Endothelial cell of umbilical vein (primary cell): Measurements from ENCODE around the gene MOB3C. TPM values are rescaled to one million over a fixed set of nuclear protein-coding genes. Genes with fewer than 3 reads are reported as not detected.
"Not testable (repeated sequence)": the region's sequence is repeated elsewhere in the genome, so short reads cannot be mapped to it uniquely, and the experiment has no call there.

ENCODE experiments used
- BruUV-seq: library from RNA; stranded (reverse); fragments of 400-500 nt; replicated peaks from 2 replicates; lab custom pipeline; 2021; lab: Mats Ljungman, UMichigan
- CTCF ChIA-PET: fragments of 300-600, 350-600 bp; sonication (Branson Sonifier 250); formaldehyde crosslinking; loops from one replicate; lab custom pipeline; 2021; ENCODE audit warnings: antibody characterized with exemption, inconsistent platforms; lab: Charles Lee
- POLR2A ChIA-PET: fragments of 300-600, 350-600 bp; sonication (Branson Sonifier 250); formaldehyde crosslinking; loops from one replicate; lab custom pipeline; 2021; ENCODE audit warnings: antibody characterized with exemption, inconsistent platforms; lab: Charles Lee
- DNase-seq: peaks from one replicate; pipeline ENCODE4 v3.0.0-alpha.2; 2011; ENCODE audit warnings: low read depth, low spot score
- FAIRE-seq: peaks from 2 replicates; lab custom pipeline; 2011; peaks lifted over from hg19 to GRCh38; lab: Jason Lieb, UNC
- H2AFZ ChIP-seq: 2 replicates; pipeline ENCODE4 v1.6.0; 2012; ENCODE audit warnings: low read depth, low read length, control low read depth, inconsistent platforms
- H3K27ac ChIP-seq: 2 replicates; pipeline ENCODE4 v1.5.1; 2011; ENCODE audit warnings: low read depth, mild to moderate bottlenecking, control low read depth, low read length, moderate library complexity; ENCODE audit not compliant: insufficient read depth
- H3K27me3 ChIP-seq, 2 experiments: 2 replicates each; pipeline versions ENCODE4 v1.6.0 to v1.6.1; 2011; ENCODE audit warnings: low read length in 2 of 2, mixed read lengths in 1 of 2; ENCODE audit not compliant: control insufficient read depth in 2 of 2, insufficient read depth in 2 of 2
- H3K36me3 ChIP-seq, 2 experiments: 2 replicates in 1 of 2; 3 replicates in 1 of 2; pipeline ENCODE4 v1.5.1; 2011; ENCODE audit warnings: low read length in 2 of 2, mild to moderate bottlenecking in 1 of 2, moderate library complexity in 1 of 2; ENCODE audit not compliant: control insufficient read depth in 2 of 2, insufficient read depth in 2 of 2; ENCODE audit errors: extremely low read depth in 1 of 2
- H3K4me1 ChIP-seq: 3 replicates; pipeline ENCODE4 v1.5.1; 2011; ENCODE audit warnings: mild to moderate bottlenecking, low read length; ENCODE audit not compliant: control insufficient read depth, insufficient read depth; ENCODE audit errors: extremely low read depth
- H3K4me2 ChIP-seq: 2 replicates; pipeline ENCODE4 v1.6.1; 2011; ENCODE audit warnings: low read length, control low read depth, mixed read lengths; ENCODE audit not compliant: insufficient read depth
- H3K4me3 ChIP-seq, 3 experiments: fragments of 200-600 bp in 1 of 3; sonication (generic), shearing (Covaris generic) in 1 of 3; replicated peaks in 1 of 3; 2 replicates each; pipeline ENCODE4 v1.5.1; 2011 to 2016; ENCODE audit warnings: control low read depth in 3 of 3, low read length in 3 of 3, mild to moderate bottlenecking in 2 of 3, inconsistent platforms in 1 of 3, low read depth in 1 of 3, moderate library complexity in 1 of 3; ENCODE audit not compliant: insufficient read depth in 1 of 3
- H3K79me2 ChIP-seq: 2 replicates; pipeline ENCODE4 v1.6.0; 2012; ENCODE audit warnings: low read length, inconsistent platforms; ENCODE audit not compliant: control insufficient read depth, insufficient read depth
- H3K9ac ChIP-seq: replicated peaks from 2 replicates; pipeline ENCODE3; 2011; ENCODE audit warnings: low read length, control low read depth; ENCODE audit not compliant: insufficient read depth; ENCODE audit errors: extremely low read depth
- H3K9me1 ChIP-seq: replicated peaks from 3 replicates; pipeline ENCODE4 v1.6.0; 2011; ENCODE audit warnings: mild to moderate bottlenecking, low read length; ENCODE audit not compliant: control insufficient read depth, insufficient read depth; ENCODE audit errors: extremely low read depth
- H3K9me3 ChIP-seq: replicated peaks from 2 replicates; pipeline ENCODE4 v1.5.1; 2012; ENCODE audit warnings: low read length, inconsistent platforms; ENCODE audit not compliant: control insufficient read depth, insufficient read depth
- H4K20me1 ChIP-seq: replicated peaks from 2 replicates; pipeline ENCODE3; 2011; ENCODE audit warnings: mild to moderate bottlenecking, low read length; ENCODE audit not compliant: control insufficient read depth, insufficient read depth; ENCODE audit errors: extremely low read depth
- CTCF ChIP-seq, 2 donors: IDR thresholded peaks; 1 replicate in 1 of 2; 2 replicates in 1 of 2; pipeline ENCODE4 v1.5.1; 2011; ENCODE audit warnings: low read length in 2 of 2, mild to moderate bottlenecking in 2 of 2, moderate library complexity in 2 of 2, control low read depth in 1 of 2, inconsistent platforms in 1 of 2, low read depth in 1 of 2; ENCODE audit not compliant: insufficient read depth in 1 of 2; ENCODE audit errors: extremely low read depth in 1 of 2
- EZH2 ChIP-seq: IDR thresholded peaks from 2 replicates; pipeline ENCODE4 v1.6.1; 2012; ENCODE audit warnings: borderline replicate concordance, low read depth, mild to moderate bottlenecking, moderate library complexity, low read length, inconsistent platforms; ENCODE audit not compliant: severe bottlenecking
- FOS ChIP-seq: IDR thresholded peaks from 2 replicates; pipeline ENCODE4 v1.6.1; 2011; ENCODE audit warnings: mild to moderate bottlenecking, low read length, moderate library complexity, borderline replicate concordance; ENCODE audit not compliant: insufficient read depth
- GATA2 ChIP-seq: IDR thresholded peaks from 2 replicates; pipeline ENCODE4 v1.7.0; 2011; ENCODE audit warnings: low read depth, mild to moderate bottlenecking, moderate library complexity, mixed read lengths, low read length; ENCODE audit not compliant: insufficient read length, insufficient read depth
- JUN ChIP-seq: IDR thresholded peaks from 2 replicates; pipeline ENCODE4 v1.6.1; 2011; ENCODE audit warnings: borderline replicate concordance, low read depth; ENCODE audit not compliant: insufficient read length, insufficient read depth
- MAX ChIP-seq: IDR thresholded peaks from 2 replicates; pipeline ENCODE4 v1.6.1; 2011; ENCODE audit not compliant: insufficient read depth, insufficient read length
- MYC ChIP-seq: IDR thresholded peaks from one replicate; pipeline ENCODE4 v1.6.1; 2011; ENCODE audit warnings: mild to moderate bottlenecking, low read depth, low read length
- POLR2A ChIP-seq: IDR thresholded peaks from 2 replicates; pipeline ENCODE4 v1.6.1; 2012; ENCODE audit warnings: low read depth, mild to moderate bottlenecking, control low read depth, low read length
- POLR2AphosphoS5 ChIP-seq: IDR thresholded peaks from 2 replicates; pipeline ENCODE4 v1.6.1; 2012; ENCODE audit warnings: low read depth, mild to moderate bottlenecking, control low read depth, low read length, moderate library complexity; ENCODE audit not compliant: insufficient read depth
- dilution Hi-C: fragments of 300-500 bp; cut with MboI; formaldehyde crosslinking; loops from one replicate; pipeline ENCODE4 v1.15.0; 2019; ENCODE audit warnings: low sequenced_read_pairs; ENCODE audit not compliant: extremely low pct_ligation_motif_present
- intact Hi-C: fragments of 100-400 bp; cut with micrococcal nuclease; formaldehyde crosslinking; loops from one replicate; pipeline ENCODE4 v1.10.0; 2022
- polyA plus RNA-seq, 4 experiments: library from polyadenylated mRNA; depleted of rRNA in 3 of 4; stranded (reverse) in 3 of 4; unstranded in 1 of 4; fragments of >200 nt; gene quantifications; 2 replicates each; pipeline versions ENCODE4 v1.2.1 to v1.2.3, GENCODE V29; 2011 to 2012; ENCODE audit warnings: missing spikeins in 1 of 4
- total RNA-seq: library from RNA; stranded (reverse); gene quantifications from 2 replicates; pipeline ENCODE4 v1.2.3, GENCODE V29; 2021

Gene MOB3C
- total and polyA plus RNA-seq, 2 donors (not counting 3 experiments of a cell fraction or from before 2014, with no cell fraction given): 6.1 to 8.4 TPM

- Histone ChIP-seq H3K4me2 (no peak overlapping the region), H3K4me3 (no peak overlapping the region), H3K9me3 (no peaks in the 10 kb centered on the region), H2AFZ (no peak overlapping the region), H3K27me3 (no peaks in the 10 kb centered on the region), H3K27ac (no peak overlapping the region), H3K9ac (no peak overlapping the region), H3K79me2 (no peaks in the 10 kb centered on the region), H3K36me3 (peaks cover 6 to 8% of the 10 kb centered on the region in 2 experiments), H4K20me1 (no peaks in the 10 kb centered on the region), H3K4me1 (no peaks in the 10 kb centered on the region), H3K9me1 (no peaks in the 10 kb centered on the region)
- no TSS peak for BruUV-seq
- dilution Hi-C loops: no loop called here
- TF ChIP-seq POLR2AphosphoS5: no peak
- no peak for TF ChIP-seq GATA2
- TF ChIP-seq CTCF (IDR thresholded peaks at IDR 0.05; ENCODE audit: extremely low read depth in 1 of 2, insufficient read depth in 1 of 2, low read depth in 1 of 2, low read length in 2 of 2): no peak
- no peak for TF ChIP-seq MAX
- TF ChIP-seq FOS: no peak
- TF ChIP-seq MYC: no peak
- TF ChIP-seq POLR2A: no peak
- TF ChIP-seq EZH2: no peak
- TF ChIP-seq JUN: no peak
- no peak for FAIRE-seq
- DNase-seq: no peak
- intact Hi-C loops: no loop called here
- POLR2A ChIA-PET: no interaction called here
- CTCF ChIA-PET: interaction anchor here (1.1 to 1.3 kb wide), 2 partner anchors 10 to 23 kb away, joined by 3 to 6 read pairs; no protein-coding TSS in a partner anchor
These were observed 35.9 kb upstream of the MOB3C start for GRCh38 chr1:46652321-46653100.

GRCh38 chr1:46651152-46651551 lies 34.5 kb upstream of the MOB3C start:
- H3K9me3 ChIP-seq, H3K27ac ChIP-seq, FAIRE-seq, DNase-seq, intact Hi-C loops, H3K79me2 ChIP-seq, H3K36me3 ChIP-seq, dilution Hi-C loops, H3K4me2 ChIP-seq, H3K27me3 ChIP-seq, H2AFZ ChIP-seq, H3K9ac ChIP-seq, H3K4me3 ChIP-seq, H4K20me1 ChIP-seq, H3K4me1 ChIP-seq, BruUV-seq, H3K9me1 ChIP-seq, CTCF ChIA-PET: not testable (repeated sequence)
- POLR2A ChIA-PET: interaction anchor here (0.6 kb wide), 1 partner anchor 22 kb away, joined by 4 read pairs; no protein-coding TSS in a partner anchor
